BLaER1 treated with 17β-estradiol and CSF1 and Interleukin-3, amounts not matched to agents 10 nM and 100 nM (cell line): ENCODE measurements around the gene CD52.
"Not testable (repeated sequence)": the region's sequence is repeated elsewhere in the genome, so short reads cannot be mapped to it uniquely, and the experiment has no call there.

ENCODE experiments used
- H3K27ac ChIP-seq, 11 experiments: shearing (Covaris generic); formaldehyde crosslinking; 2 replicates each; pipeline ENCODE4 v1.8.1; 2022
- H3K27me3 ChIP-seq, 11 experiments: shearing (Covaris generic); formaldehyde crosslinking; 2 replicates each; pipeline ENCODE4 v1.8.1; 2022
- H3K36me3 ChIP-seq, 11 experiments: shearing (Covaris generic); formaldehyde crosslinking; 2 replicates each; pipeline ENCODE4 v1.8.1; 2022
- H3K4me1 ChIP-seq, 10 experiments: shearing (Covaris generic); formaldehyde crosslinking; 2 replicates each; pipeline ENCODE4 v1.8.1; 2022
- H3K4me2 ChIP-seq, 11 experiments: shearing (Covaris generic); formaldehyde crosslinking; 2 replicates each; pipeline ENCODE4 v1.8.1; 2022
- H3K4me3 ChIP-seq, 10 experiments: shearing (Covaris generic); formaldehyde crosslinking; 2 replicates each; pipeline ENCODE4 v1.8.1; 2022
- H3K9ac ChIP-seq, 11 experiments: shearing (Covaris generic); formaldehyde crosslinking; 2 replicates each; pipeline ENCODE4 v1.8.1; 2022
- H3K9me3 ChIP-seq, 11 experiments: shearing (Covaris generic); formaldehyde crosslinking; replicated peaks in 1 of 11; 2 replicates each; pipeline ENCODE4 v1.8.1; 2022
- H4K20me1 ChIP-seq, 11 experiments: shearing (Covaris generic); formaldehyde crosslinking; 2 replicates each; pipeline ENCODE4 v1.8.1; 2022
- Cebpa-rat ChIP-seq, 11 experiments: shearing (Covaris generic); IDR thresholded peaks; 2 replicates each; pipeline ENCODE4 v1.8.1; 2022

Gene CD52

DNA sequence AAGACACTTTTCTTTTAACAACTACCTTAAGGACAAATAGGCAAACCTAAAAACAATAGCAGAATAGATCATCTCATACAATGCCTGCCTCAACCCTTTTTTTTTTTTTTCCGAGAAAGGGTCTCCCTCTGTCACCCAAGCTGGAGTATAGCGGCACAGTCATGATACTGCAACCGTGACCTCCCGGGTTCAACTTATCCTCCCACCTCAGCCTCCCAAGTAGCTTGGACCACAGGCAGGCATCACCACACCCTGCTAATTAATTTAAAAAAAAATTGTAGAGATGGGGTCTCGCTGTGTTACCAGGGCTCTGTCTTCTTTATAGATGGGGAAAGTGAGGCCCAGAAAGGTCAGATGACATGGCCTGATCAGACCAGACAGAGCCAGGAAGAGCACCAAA lies 29.9 kb upstream of the CD52 start:
- peak overlapping the region; percentile 94 to 100 (median 98) for H3K4me2 ChIP-seq

DNA sequence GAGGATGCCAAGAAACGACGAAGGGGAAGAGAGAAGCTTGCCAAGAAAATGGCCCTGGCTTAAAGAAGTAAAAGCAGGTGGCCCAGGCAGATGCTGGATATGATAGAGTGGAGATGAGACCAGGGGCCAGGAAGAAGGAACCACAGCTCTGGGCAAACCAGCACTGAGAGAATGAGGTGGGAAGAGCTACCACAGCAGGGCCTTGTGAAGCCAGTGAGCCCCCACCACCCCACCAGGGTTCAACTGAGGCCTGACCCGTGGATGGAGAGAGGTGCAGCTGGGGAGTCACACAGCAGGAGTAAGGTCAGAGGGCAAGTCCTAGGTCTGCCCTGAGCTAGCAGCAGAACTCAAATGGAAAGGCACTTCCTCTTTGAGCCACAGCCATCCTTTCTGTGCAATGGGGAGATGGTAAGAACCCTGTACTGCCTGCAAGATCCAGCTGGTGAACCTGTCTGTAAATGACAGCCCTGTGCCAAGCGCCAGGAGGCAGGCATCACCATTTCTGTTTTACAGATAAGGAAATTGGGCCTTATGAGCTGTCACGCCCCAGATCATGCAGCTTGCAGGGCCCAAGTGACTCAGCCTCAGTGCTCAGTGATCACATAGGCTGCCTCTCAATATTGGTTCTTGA lies 29.3 kb upstream of the CD52 start:
- Histone ChIP-seq H3K27me3 (no peaks in the 10 kb centered on the region), H3K4me2 (peak overlapping the region; percentile 94 to 100 (median 98)), H3K4me1 (peaks cover 98 to 100% (median 99%) of the 10 kb centered on the region in 10 experiments), H3K27ac (peak overlapping the region; percentile 90 to 99 (median 95)), H3K9me3 (no peaks in the 10 kb centered on the region), H3K4me3 (peak overlapping the region in 2 of 10 experiments; percentile 42 to 50; a peak in 2 of 20 replicates), H3K36me3 (peaks cover 0 to 24% (median 11%) of the 10 kb centered on the region in 11 experiments; a peak in 16 of 22 replicates), H3K9ac (peak overlapping the region; percentile 78 to 99 (median 97)), H4K20me1 (peaks cover 0 to 13% (median 4%) of the 10 kb centered on the region in 11 experiments; a peak in 8 of 22 replicates)
- TF ChIP-seq Cebpa-rat (IDR thresholded peaks at IDR 0.05): no peak; a peak in 1 of 22 replicates

More for the DNA sequence above, 29.9 kb upstream of the CD52 start:
- Histone ChIP-seq H3K36me3 (peaks cover 5 to 27% (median 17%) of the 10 kb centered on the region in 11 experiments; a peak in 19 of 22 replicates), H3K9ac (peak overlapping the region; percentile 59 to 99 (median 97)), H3K27ac (peak overlapping the region; percentile 90 to 99 (median 95)), H3K4me1 (peaks cover 100% of the 10 kb centered on the region in 10 experiments), H3K27me3 (no peaks in the 10 kb centered on the region), H4K20me1 (peaks cover 0 to 19% (median 6%) of the 10 kb centered on the region in 11 experiments; a peak in 10 of 22 replicates), H3K4me3 (peak overlapping the region in 7 of 10 experiments; percentile 6 to 50 (median 32); a peak in 11 of 20 replicates), H3K9me3 (no peaks in the 10 kb centered on the region)
- TF ChIP-seq Cebpa-rat (IDR thresholded peaks at IDR 0.05): no peak

DNA sequence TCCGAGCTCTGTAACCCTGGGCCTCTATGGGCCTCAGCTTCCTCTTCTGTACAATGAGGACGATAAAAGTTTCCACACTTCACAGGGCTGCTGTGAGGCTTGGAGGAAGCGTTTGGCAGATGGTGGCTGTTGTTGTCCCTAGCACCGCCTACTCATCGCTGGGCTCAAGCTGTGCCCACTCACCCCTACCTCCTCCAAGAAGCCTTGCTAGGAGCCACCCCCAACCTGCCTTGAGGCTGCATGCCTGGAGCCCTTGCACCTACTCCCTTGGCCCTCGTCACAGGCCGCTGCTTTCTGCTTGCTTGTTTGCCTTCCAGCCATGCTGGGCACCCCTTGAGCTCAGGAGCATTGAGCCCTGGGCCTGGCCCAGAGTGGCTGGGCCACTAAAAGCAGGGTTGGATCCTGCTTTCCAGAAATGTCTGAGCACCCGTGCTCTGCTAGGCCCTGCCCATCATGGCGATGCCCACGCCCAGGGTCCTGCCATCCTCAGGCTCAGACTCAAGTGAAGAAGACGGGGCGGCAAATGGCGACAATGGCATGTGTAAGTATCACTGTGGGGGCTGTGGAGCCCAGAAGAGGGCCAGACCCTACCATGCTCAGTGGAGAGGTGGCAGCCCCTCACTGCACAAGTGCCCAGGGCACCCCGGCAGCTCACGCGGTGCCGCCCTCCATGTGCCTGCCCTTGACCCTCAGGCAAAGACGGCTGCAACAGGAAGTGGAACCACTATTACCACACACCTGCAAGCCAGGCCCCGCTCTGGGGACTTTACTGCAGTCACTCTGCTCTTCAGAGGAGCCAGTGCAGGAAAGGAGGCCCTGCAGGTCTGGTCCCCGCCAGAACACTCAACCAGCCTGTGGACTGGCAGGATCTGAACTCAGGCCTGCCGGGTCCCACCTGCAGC lies 28.3 kb upstream of the CD52 start:
- Histone ChIP-seq H3K27ac (peak overlapping the region; percentile 90 to 99 (median 95)), H3K36me3 (peaks cover 0 to 24% (median 1%) of the 10 kb centered on the region in 11 experiments; a peak in 12 of 22 replicates), H3K4me2 (peak overlapping the region; percentile 94 to 100 (median 98)), H4K20me1 (peaks cover 0 to 3% (median 0%) of the 10 kb centered on the region in 11 experiments; a peak in 6 of 22 replicates), H3K4me3 (peak overlapping the region in 6 of 10 experiments; percentile 4 to 30 (median 12); a peak in 7 of 20 replicates), H3K4me1 (peaks cover 88 to 99% (median 90%) of the 10 kb centered on the region in 10 experiments), H3K27me3 (no peaks in the 10 kb centered on the region), H3K9ac (peak overlapping the region; percentile 78 to 99 (median 97)), H3K9me3 (no peaks in the 10 kb centered on the region)
- peak in 6 of 11 experiments; percentile 27 to 80 (median 53); a peak in 8 of 22 replicates for TF ChIP-seq Cebpa-rat (IDR thresholded peaks at IDR 0.05)

DNA sequence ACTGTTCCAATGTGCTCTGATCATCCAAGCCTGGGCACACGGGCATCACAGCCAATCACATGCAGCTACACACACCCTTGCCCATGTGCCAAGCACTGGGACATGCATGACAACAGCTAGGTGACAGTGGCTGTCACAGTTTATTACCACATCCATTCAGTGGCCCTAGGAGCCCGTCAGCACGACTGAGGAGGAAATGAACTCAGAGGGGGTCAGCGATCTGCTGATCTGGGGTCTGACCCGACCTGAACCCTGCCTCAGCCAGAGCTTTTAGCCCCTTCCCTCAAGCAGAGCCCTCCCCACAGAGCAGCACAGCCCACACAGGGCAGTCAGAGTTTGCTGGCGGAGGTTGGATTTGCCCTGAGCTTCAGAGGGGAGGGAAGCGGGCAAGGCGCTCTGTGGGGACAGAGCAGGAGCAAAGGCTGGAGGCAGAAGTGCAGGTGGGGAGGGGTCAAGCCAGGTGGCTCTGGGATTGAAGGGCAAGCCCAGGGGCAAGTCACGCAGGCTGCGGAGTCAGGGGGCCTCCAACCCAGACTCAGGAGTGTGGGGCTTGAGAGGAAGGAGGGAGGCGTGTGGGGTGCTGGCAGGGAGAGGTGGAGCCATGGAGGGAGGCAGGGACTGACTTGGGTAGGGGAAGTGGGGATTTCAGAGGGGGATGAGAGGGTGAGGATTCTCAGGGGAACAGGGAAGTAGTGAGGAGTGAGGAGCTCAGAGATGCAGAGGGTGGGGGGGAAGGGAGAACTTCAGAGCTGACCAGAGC lies 27.5 kb upstream of the CD52 start:
- Histone ChIP-seq H3K4me2 (peak overlapping the region; percentile 94 to 100 (median 98)), H3K27ac (peak overlapping the region; percentile 90 to 99 (median 95)), H3K4me1 (peaks cover 79 to 93% (median 81%) of the 10 kb centered on the region in 10 experiments), H4K20me1 (no peaks in the 10 kb centered on the region), H3K4me3 (peak overlapping the region in 5 of 10 experiments; percentile 5 to 45 (median 23); a peak in 5 of 20 replicates), H3K27me3 (no peaks in the 10 kb centered on the region), H3K9me3 (no peaks in the 10 kb centered on the region), H3K36me3 (peaks cover 0 to 22% (median 5%) of the 10 kb centered on the region in 11 experiments; a peak in 11 of 22 replicates), H3K9ac (peak overlapping the region; percentile 78 to 99 (median 97))
- no peak for TF ChIP-seq Cebpa-rat (IDR thresholded peaks at IDR 0.05)

DNA sequence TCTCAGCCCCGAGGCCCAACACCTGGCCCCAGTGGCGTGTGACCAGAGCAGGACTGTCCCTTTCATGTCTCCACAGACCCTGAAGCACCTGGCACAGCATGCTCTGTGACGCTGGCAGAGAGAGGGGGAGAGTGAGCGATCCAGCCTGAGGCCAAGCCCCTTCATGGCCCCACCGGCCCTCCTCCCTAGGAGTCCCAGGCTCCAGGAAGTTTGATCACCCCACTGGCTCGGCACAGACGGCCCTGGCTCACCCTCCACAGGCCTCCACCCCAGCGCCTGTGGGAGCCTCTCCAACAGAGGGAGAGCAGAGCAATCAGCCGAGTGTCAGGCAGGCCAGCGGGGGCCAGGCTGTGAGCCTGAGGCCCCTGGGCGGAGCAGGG lies 26.9 kb upstream of the CD52 start:
- Histone ChIP-seq H3K4me3 (peak overlapping the region in 5 of 10 experiments; percentile 5 to 45 (median 23); a peak in 4 of 20 replicates), H3K4me1 (peaks cover 73 to 87% (median 76%) of the 10 kb centered on the region in 10 experiments), H4K20me1 (no peaks in the 10 kb centered on the region), H3K9me3 (no peaks in the 10 kb centered on the region), H3K4me2 (peak overlapping the region; percentile 94 to 100 (median 98)), H3K27ac (peak overlapping the region; percentile 90 to 99 (median 95)), H3K9ac (peak overlapping the region; percentile 78 to 99 (median 97)), H3K27me3 (no peaks in the 10 kb centered on the region), H3K36me3 (peaks cover 0 to 24% (median 5%) of the 10 kb centered on the region in 11 experiments; a peak in 12 of 22 replicates)
- no peak for TF ChIP-seq Cebpa-rat (IDR thresholded peaks at IDR 0.05)

DNA sequence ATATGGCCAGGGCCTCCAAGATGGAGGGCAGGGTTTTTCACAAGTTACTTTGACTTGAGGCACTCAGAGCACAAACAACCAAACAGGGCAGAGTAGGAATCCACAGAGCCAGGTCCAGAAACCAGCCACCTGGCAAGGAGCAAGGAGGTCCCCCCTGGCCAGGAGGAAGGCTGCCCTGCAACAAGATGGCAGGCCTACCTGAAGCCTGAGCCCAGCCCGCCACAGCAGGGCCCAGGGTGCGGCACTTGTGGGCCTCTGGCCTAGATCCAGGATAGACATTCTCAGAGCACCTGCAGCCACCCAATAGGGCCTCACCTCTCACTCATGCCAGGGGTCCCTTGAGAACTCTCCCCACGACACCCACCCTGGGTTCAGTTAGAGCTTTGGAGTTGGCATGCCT lies 26.3 kb upstream of the CD52 start:
- H4K20me1 ChIP-seq: no peaks in the 10 kb centered on the region
- H3K27ac ChIP-seq: peak overlapping the region; percentile 90 to 99 (median 95)
- H3K4me2 ChIP-seq: peak overlapping the region; percentile 94 to 100 (median 98)
- H3K36me3 ChIP-seq: peaks cover 0 to 30% (median 9%) of the 10 kb centered on the region in 11 experiments; a peak in 12 of 22 replicates
- H3K4me1 ChIP-seq: peaks cover 67 to 82% (median 73%) of the 10 kb centered on the region in 10 experiments
- no peak for TF ChIP-seq Cebpa-rat (IDR thresholded peaks at IDR 0.05)
- peak overlapping the region in 3 of 10 experiments; percentile 17 to 45 (median 24); a peak in 3 of 20 replicates for H3K4me3 ChIP-seq
- H3K9me3 ChIP-seq: no peaks in the 10 kb centered on the region
- H3K27me3 ChIP-seq: no peaks in the 10 kb centered on the region
- peak overlapping the region; percentile 78 to 99 (median 97) for H3K9ac ChIP-seq

DNA sequence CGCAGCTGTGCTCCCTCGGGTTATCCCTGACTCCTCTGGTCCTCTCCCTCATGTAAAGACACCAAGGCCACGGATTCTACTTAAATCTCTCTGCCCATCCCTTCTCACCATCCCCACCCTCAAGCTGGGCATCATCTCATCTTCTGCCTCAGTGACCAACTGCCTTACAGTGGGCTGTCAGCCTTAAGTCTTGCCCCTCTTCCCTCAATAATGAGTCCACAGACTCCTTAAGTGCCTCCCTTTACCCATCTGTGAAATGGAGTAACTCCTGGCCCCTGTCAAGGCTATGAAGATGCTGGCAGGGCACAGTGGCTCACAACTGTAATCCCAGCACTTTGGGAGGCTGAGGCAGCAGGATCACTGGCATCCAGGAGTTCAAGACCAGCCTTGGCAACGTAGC lies 25.8 kb upstream of the CD52 start:
- TF ChIP-seq Cebpa-rat (IDR thresholded peaks at IDR 0.05): no peak
- H3K4me1 ChIP-seq: peaks cover 62 to 80% (median 68%) of the 10 kb centered on the region in 10 experiments
- H3K9ac ChIP-seq: peak overlapping the region; percentile 78 to 99 (median 97); a peak in 20 of 22 replicates
- peak overlapping the region; percentile 90 to 99 (median 95); a peak in 21 of 22 replicates for H3K27ac ChIP-seq
- H3K27me3 ChIP-seq: no peaks in the 10 kb centered on the region
- H3K9me3 ChIP-seq: no peaks in the 10 kb centered on the region
- peak overlapping the region; percentile 94 to 100 (median 98) for H3K4me2 ChIP-seq
- H3K36me3 ChIP-seq: peaks cover 0 to 35% (median 14%) of the 10 kb centered on the region in 11 experiments; a peak in 13 of 22 replicates
- no peaks in the 10 kb centered on the region for H4K20me1 ChIP-seq
- no peak overlapping the region for H3K4me3 ChIP-seq

DNA sequence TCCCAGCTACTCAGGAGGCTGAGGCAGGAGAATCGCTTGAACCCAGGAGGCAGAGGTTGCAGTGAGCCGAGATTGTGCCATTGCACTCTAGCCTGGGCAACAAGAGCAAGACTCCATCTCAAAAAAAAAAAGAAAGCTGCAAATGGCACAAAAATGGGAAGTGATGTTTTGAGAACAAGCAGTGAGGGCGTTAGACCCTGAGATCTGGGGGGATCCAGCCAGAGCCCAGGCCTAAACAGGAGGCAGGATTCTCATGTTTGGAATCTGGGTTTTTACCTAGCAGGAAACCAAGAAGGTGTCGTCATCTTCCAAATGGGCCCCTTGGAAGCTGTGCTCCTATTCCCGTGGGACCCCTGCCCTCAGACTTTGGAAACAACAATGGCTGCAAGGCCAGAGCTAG lies 25.0 kb upstream of the CD52 start:
- Histone ChIP-seq H3K4me1 (peaks cover 54 to 76% (median 64%) of the 10 kb centered on the region in 10 experiments), H3K36me3 (peaks cover 0 to 43% (median 22%) of the 10 kb centered on the region in 11 experiments; a peak in 13 of 22 replicates), H3K9ac (peak overlapping the region in 3 of 11 experiments; percentile 14 to 28 (median 24); a peak in 1 of 22 replicates), H3K27ac (peak overlapping the region in 9 of 11 experiments; percentile 7 to 98 (median 95); a peak in 15 of 22 replicates), H3K4me2 (peak overlapping the region; percentile 94 to 100 (median 98))
- H4K20me1 ChIP-seq, H3K27me3 ChIP-seq, H3K9me3 ChIP-seq, H3K4me3 ChIP-seq: not testable (repeated sequence)
